AG09319 (cell line): Measurements from ENCODE around the gene USP47.

Experiments used
- DNase-seq: peaks from one replicate; pipeline ENCODE4 v3.0.0-alpha.2; 2010; ENCODE audit warnings: low read depth; ENCODE audit errors: extremely low read depth
- CTCF ChIP-seq: IDR thresholded peaks from 2 replicates; pipeline ENCODE4 v1.5.1; 2011; ENCODE audit warnings: low read depth, mild to moderate bottlenecking, inconsistent platforms, low read length, moderate library complexity

Gene USP47

GRCh38 chr11:11836676-11837231, 5.0 kb upstream of the USP47 start:
- DNase-seq: no peak

GRCh38 chr11:11839718-11840117, 2.1 kb upstream of the USP47 start:
- no peak for TF ChIP-seq CTCF
- no peak for DNase-seq

More at GRCh38 chr11:11836676-11837231, 5.0 kb upstream of the USP47 start:
- no peak for TF ChIP-seq CTCF

GRCh38 chr11:11841116-11841722, 553 bp upstream of the USP47 start:
- no peak for TF ChIP-seq CTCF
- DNase-seq: no peak

GRCh38 chr11:11842421-11843008, 743 bp downstream of the USP47 start:
- TF ChIP-seq CTCF: no peak
- peak; percentile 62 for DNase-seq

GRCh38 chr11:11843211-11843621, 1.4 kb downstream of the USP47 start:
- no peak for DNase-seq
- no peak for TF ChIP-seq CTCF

GRCh38 chr11:11843642-11844041, 1.9 kb downstream of the USP47 start:
- no peak for DNase-seq
- TF ChIP-seq CTCF: no peak

GRCh38 chr11:11844272-11844671, 2.5 kb downstream of the USP47 start:
- no peak for TF ChIP-seq CTCF
- no peak for DNase-seq
